Mucosa of rectum (tissue), 2 donors: Measurements from ENCODE around the gene ECE1.
"Not testable (repeated sequence)": the region's sequence is repeated elsewhere in the genome, so short reads cannot be mapped to it uniquely, and the experiment has no call there.

ENCODE experiments used
- H3K27ac ChIP-seq, 2 donors: one replicate each; pipeline ENCODE4 v1.7.0; 2013; ENCODE audit warnings: inconsistent platforms in 2 of 2, low read depth in 2 of 2, low read length in 2 of 2
- H3K27me3 ChIP-seq, 2 donors: one replicate each; pipeline ENCODE4 v1.7.0; 2013; ENCODE audit warnings: low read length in 2 of 2; ENCODE audit not compliant: control insufficient read depth in 2 of 2, insufficient read depth in 2 of 2
- H3K36me3 ChIP-seq, 2 donors: one replicate each; pipeline ENCODE4 v1.7.0; 2013; ENCODE audit warnings: low read length in 2 of 2; ENCODE audit not compliant: control insufficient read depth in 2 of 2, insufficient read depth in 2 of 2
- H3K4me1 ChIP-seq, 2 donors: one replicate each; pipeline ENCODE4 v1.7.0; 2013; ENCODE audit warnings: low read length in 2 of 2, mild to moderate bottlenecking in 1 of 2; ENCODE audit not compliant: control insufficient read depth in 2 of 2, insufficient read depth in 2 of 2
- H3K4me3 ChIP-seq, 2 donors: one replicate each; pipeline ENCODE4 v1.7.0; 2013; ENCODE audit warnings: low read length in 2 of 2
- H3K9ac ChIP-seq, 2 donors: one replicate each; pipeline ENCODE4 v1.7.0; 2013; ENCODE audit warnings: low read length in 2 of 2, low read depth in 1 of 2, mild to moderate bottlenecking in 1 of 2
- H3K9me3 ChIP-seq, 2 donors: one replicate each; pipeline ENCODE4 v1.7.0; 2013; ENCODE audit warnings: low read length in 2 of 2; ENCODE audit not compliant: control insufficient read depth in 2 of 2
- donor health status: healthy.
- donor health status: Normal muscosa, but diverticular disease.

The ECE1 gene

DNA sequence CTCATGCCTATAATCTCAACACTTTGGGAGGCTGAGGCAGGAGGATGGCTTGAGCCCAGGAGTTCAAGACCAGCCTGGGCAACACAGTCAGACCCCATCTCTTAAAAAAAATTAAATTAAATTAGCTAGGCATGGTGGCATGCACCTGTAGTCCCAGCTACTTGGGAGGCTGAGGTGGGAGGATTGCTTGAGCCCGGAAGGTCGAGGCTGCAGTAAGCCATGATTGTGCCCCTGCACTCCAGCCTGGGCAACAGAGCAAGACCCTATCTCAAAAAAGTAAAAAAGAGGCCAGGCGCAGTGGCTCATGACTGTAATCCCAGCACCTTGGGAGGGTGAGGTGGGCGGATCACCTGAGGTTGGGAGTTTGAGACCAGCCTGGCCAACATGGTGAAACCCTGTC is 8.2 kb downstream of the ECE1 start:
- not testable (repeated sequence) for H3K9ac ChIP-seq, H3K27ac ChIP-seq
- H3K4me1 ChIP-seq = peaks cover 14 to 20% of the 10 kb centered on the region in 2 donors

GRCh38 chr1:21280482-21280881 is 9.8 kb downstream of the ECE1 start:
- H3K4me3 ChIP-seq = no peak overlapping the region
- peaks cover 7 to 11% of the 10 kb centered on the region in 2 donors for H3K36me3 ChIP-seq
- no peaks in the 10 kb centered on the region for H3K9me3 ChIP-seq
- H3K27me3 ChIP-seq = no peaks in the 10 kb centered on the region
- H3K27ac ChIP-seq = peak overlapping the region; percentile 54 to 74
- H3K9ac ChIP-seq = peak overlapping the region; percentile 14 to 15
- peaks cover 14 to 20% of the 10 kb centered on the region in 2 donors for H3K4me1 ChIP-seq

More for the DNA sequence above, 8.2 kb downstream of the ECE1 start:
- not testable (repeated sequence) for H3K4me3 ChIP-seq, H3K27me3 ChIP-seq, H3K9me3 ChIP-seq, H3K36me3 ChIP-seq

DNA sequence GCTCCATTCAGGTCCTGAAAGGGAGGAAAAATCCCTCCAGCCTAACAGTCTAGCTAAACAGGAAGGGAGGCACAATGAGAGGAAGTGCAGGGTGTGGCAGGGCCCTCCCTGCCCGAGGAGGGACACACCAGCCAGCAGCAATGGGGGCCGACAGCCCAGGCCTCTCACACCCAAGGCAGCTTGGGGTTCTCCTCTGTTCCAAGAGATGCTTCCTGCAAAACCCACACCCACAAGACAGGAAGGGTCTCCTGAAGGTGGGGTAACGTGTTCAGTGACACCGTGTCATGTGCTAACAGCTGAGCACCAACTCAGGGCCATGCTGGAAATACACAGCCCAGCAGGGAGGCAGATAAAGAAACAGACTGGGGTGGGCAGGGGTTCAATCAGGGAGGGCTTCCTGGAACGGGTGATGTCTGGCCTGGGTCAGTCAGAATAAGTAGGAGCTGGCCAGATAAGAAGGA is 10.2 kb downstream of the ECE1 start:
- peak overlapping the region; percentile 14 to 15 for H3K9ac ChIP-seq
- peaks cover 14 to 20% of the 10 kb centered on the region in 2 donors for H3K4me1 ChIP-seq
- H3K36me3 ChIP-seq = peaks cover 7 to 11% of the 10 kb centered on the region in 2 donors
- H3K9me3 ChIP-seq = no peaks in the 10 kb centered on the region
- peak overlapping the region in 1 of 2 donors; percentile 27 for H3K4me3 ChIP-seq
- no peaks in the 10 kb centered on the region for H3K27me3 ChIP-seq
- H3K27ac ChIP-seq = peak overlapping the region; percentile 54 to 74

DNA sequence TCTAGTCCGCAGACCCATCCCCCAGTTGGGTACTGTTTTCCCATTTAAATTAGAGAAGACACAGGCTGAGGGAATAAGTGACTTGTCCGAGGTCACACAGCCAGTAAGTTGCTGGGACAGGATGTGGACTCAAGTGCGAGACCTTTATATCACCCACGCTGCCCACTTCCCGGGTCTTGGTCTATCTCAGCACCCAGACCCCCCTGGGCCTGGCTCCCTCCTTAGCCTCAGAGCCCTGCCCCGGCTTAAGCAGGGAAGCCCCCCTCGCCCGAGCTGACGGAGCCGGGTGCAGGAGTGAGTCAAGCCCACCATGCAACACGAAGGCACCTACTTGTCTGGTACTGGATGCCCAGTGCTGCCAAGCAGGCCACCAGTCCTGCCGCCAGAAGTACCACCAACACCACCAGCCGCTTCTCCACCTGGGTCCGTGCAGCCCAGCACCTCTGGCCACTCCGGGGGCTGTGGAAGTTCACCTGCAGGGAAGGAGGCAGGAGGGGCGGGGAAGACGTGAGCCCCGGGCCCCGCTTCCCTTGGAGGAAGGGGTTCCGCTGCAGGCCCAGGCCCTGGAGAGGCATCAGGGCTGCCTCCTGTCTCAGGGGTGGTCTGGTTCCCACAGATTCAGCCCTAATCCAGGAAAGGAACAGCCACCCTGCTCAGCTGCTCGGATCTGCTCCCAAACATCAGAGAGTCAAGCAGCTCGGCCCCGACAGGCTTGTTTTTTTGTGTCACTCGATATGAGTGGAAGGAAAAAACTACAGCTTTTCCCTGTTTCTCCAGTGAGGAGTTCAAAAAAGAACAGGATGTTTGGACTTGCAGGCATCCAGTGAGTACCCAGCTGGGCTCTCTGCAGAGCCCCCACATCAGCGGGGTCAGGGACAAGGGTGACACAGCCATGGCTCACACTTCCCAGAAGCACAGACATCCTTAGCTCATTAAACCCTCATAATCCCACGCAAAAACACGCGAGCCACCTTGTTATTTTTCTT is 11.1 kb downstream of the ECE1 start:
- peaks cover 14 to 20% of the 10 kb centered on the region in 2 donors for H3K4me1 ChIP-seq
- H3K4me3 ChIP-seq = no peak overlapping the region
- no peaks in the 10 kb centered on the region for H3K27me3 ChIP-seq
- peak overlapping the region; percentile 54 to 74 for H3K27ac ChIP-seq
- H3K36me3 ChIP-seq = peaks cover 7 to 16% of the 10 kb centered on the region in 2 donors
- peak overlapping the region; percentile 10 to 14 for H3K9ac ChIP-seq
- no peaks in the 10 kb centered on the region for H3K9me3 ChIP-seq

DNA sequence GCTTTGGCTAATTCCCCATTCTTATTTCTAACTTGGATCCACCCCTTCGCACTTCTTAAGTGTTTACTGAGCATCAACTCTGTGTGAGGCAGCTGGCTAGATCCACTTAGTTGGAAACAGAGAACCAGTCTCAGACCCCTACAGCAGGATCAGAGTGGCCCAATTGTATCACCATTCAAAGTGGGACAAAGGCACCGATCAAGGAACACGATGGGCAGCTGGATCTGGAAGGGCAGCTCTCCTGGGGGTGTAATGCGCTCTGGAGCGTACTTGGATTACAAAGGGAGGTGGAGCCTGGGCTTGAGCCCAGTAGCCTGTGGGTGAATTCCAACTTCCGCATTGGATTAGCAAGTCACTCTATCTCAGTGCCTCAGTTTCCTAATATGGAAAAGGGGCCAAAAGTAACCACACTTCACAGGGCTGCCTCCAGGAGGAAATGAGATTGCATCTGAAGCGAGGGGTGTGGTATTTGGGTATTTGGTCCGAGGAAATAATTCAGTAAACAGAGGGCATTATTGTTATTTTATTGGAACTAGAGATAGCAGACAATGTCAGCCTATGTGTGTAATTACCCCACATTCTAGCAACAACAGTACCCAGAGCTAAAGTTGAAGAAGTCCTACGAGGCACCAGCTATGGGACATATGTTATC is 11.9 kb downstream of the ECE1 start:
- Histone ChIP-seq H3K4me3 (no peak overlapping the region), H3K4me1 (peaks cover 14 to 20% of the 10 kb centered on the region in 2 donors), H3K36me3 (peaks cover 3 to 13% of the 10 kb centered on the region in 2 donors), H3K27ac (peak overlapping the region; percentile 54 to 74), H3K9me3 (no peaks in the 10 kb centered on the region), H3K9ac (no peak overlapping the region), H3K27me3 (no peaks in the 10 kb centered on the region)

- H3K36me3 ChIP-seq = peaks cover 9 to 13% of the 10 kb centered on the region in 2 donors
- H3K4me1 ChIP-seq = peaks cover 14 to 20% of the 10 kb centered on the region in 2 donors
- no peaks in the 10 kb centered on the region for H3K9me3 ChIP-seq
- H3K4me3 ChIP-seq = no peak overlapping the region
- no peak overlapping the region for H3K27ac ChIP-seq
- no peaks in the 10 kb centered on the region for H3K27me3 ChIP-seq
- H3K9ac ChIP-seq = no peak overlapping the region
Measured at GRCh38 chr1:21277180-21277579, 13.1 kb downstream of the ECE1 start.

DNA sequence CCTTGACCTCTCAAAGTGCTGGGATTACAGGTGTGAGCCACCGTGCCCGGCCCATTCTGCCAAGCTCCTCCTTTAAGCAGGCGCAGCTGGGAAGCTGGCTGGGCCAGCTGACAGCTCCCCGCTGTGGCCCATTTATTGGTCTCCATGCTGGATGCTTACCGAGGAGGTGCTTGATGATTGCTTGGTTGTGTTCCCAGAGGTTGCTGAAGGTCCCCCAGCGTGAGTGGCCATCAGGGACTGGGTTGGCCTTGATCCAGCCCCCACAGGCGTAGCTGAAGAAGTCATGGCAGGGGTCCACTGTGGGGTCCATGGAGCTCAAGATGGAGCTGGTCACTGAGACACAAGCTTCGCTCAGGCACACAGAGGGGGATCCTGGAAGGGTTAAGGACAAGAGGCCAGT is 17.7 kb downstream of the ECE1 start:
- H3K4me1 ChIP-seq = no peaks in the 10 kb centered on the region
- no peak overlapping the region for H3K4me3 ChIP-seq
- H3K27me3 ChIP-seq = no peaks in the 10 kb centered on the region
- H3K36me3 ChIP-seq = peaks cover 38 to 49% of the 10 kb centered on the region in 2 donors
- no peak overlapping the region for H3K9ac ChIP-seq
- H3K9me3 ChIP-seq = no peaks in the 10 kb centered on the region
- H3K27ac ChIP-seq = no peak overlapping the region

GRCh38 chr1:21271550-21271949 is 18.7 kb downstream of the ECE1 start:
- Histone ChIP-seq H3K27me3 (no peaks in the 10 kb centered on the region), H3K36me3 (peaks cover 39 to 52% of the 10 kb centered on the region in 2 donors), H3K9ac (no peak overlapping the region), H3K27ac (no peak overlapping the region), H3K9me3 (no peaks in the 10 kb centered on the region), H3K4me3 (no peak overlapping the region), H3K4me1 (no peaks in the 10 kb centered on the region)

DNA sequence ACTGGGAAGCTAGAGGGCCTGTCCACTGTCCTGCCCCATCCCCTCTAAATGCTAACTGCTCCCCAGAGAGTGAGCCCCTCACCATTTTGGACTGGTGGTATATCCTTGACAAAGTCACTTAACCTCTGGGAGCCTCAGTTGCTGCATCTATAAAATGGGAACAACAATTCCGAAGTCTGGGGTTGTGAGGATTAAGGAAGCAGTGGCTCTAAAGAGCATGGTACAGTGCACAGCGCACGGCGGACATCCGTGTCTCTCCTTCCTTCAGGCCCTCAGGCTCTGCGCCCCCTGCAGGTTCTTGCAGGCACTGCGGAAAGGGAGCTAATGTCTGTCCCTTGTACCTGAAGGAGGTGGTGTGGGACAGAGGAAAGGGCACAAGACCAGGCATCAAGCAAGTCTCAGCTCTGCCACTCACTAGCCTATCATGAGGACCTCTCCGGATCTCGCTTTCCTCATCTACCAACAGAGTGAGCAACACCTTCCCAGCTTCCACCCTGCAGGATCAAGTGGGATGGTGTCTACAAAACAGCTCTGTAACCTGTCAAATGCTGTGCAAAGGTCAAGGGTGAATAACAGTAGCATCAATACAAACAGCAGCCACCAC is 20.1 kb downstream of the ECE1 start:
- peaks cover 35 to 55% of the 10 kb centered on the region in 2 donors for H3K36me3 ChIP-seq
- no peaks in the 10 kb centered on the region for H3K27me3 ChIP-seq
- no peak overlapping the region for H3K27ac ChIP-seq
- no peaks in the 10 kb centered on the region for H3K9me3 ChIP-seq
- H3K4me3 ChIP-seq = no peak overlapping the region
- no peak overlapping the region for H3K9ac ChIP-seq
- H3K4me1 ChIP-seq = no peaks in the 10 kb centered on the region
